ENCODE data around the gene ATP11C. TPM values are rescaled to one million over a fixed set of nuclear protein-coding genes. Genes with fewer than 3 reads are reported as not detected.
"Not testable (repeated sequence)": the region's sequence is repeated elsewhere in the genome, so short reads cannot be mapped to it uniquely, and the experiment has no call there.

Gene ATP11C
- total RNA-seq, 1 donor from 2014 or later, result 3.2 TPM

DNA sequence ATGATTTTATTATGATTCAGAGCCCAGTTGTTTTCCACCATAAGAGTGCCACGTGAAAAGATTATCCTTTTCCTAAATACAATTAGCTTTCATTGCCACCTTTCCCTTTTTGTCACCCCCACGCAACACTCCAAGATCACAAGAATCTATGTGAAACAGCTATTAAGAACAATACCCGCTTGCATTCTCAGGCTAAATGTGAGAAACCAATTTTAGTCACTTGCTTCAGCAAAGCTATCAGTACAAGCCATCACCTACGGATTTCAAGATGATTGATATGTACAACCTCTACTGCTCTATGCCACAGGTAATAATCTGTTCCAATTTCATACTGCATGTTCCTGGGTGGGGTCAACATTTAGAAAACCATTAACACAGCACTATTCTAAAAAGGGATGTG is 2.5 kb downstream of the ATP11C start:
- ATAC-seq (no peak), DNase-seq (no peak)
- intact Hi-C loops (cut with micrococcal nuclease), result no loop called here

GRCh38 chrX:139929876-139930275 is 3.0 kb downstream of the ATP11C start:
- intact Hi-C loops (cut with micrococcal nuclease), result no loop called here
- ATAC-seq (no peak), DNase-seq (no peak)

DNA sequence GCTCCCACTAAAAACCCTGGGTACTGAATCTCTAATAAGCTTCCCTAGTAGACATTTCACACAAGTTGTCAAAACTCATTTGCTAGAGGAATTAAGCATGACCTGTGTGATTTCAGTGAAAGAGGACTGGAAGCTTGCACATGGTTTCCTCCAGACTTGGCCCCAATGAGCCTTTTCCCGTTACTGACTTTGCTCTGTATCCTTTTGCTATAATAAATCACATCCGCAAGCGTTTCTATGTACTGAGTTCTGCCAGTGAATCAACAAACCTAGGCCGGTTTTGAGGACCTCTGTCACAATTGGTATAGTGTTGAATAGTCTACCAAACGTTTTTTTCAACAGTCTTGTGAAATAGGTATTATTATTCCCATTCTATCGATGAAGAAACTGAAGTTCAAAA is 8.2 kb downstream of the ATP11C start:
- intact Hi-C loops (cut with micrococcal nuclease), result no loop called here
- ATAC-seq (no peak), DNase-seq (no peak)

GRCh38 chrX:139924069-139924695 is 8.7 kb downstream of the ATP11C start:
- intact Hi-C loops (cut with micrococcal nuclease), result no loop called here
- ATAC-seq (no peak), DNase-seq (no peak)

- ATAC-seq; intact Hi-C loops (cut with micrococcal nuclease); DNase-seq: not testable (repeated sequence)
Measured at GRCh38 chrX:139921142-139921541, 11.7 kb downstream of the ATP11C start.

- intact Hi-C loops (cut with micrococcal nuclease), result no loop called here
- ATAC-seq (no peak), DNase-seq (no peak)
Measured at GRCh38 chrX:139920316-139920715, 12.5 kb downstream of the ATP11C start.

DNA sequence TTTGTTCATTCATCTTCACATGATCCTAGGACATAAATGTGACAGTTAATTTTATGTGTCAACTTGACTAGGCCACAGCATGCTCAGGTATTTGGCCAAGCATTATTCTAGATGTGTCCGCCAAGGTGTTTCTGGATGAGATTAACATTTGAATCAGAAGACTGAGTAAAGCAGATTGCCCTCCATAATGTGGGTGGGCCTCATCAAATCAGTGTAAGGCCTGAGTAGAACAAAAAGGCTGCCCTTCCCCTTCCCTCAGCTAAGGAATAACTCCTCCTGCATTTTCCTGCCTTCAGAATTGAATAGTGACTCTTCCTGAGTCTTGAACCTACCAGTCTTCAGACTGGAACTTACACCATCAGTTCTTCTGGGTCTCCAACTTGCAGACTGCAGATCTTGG is 18.4 kb downstream of the ATP11C start:
- intact Hi-C loops (cut with micrococcal nuclease), result no loop called here

GRCh38 chrX:139909712-139910111 is 23.1 kb downstream of the ATP11C start:
- no peak for DNase-seq
- no peak for ATAC-seq
- intact Hi-C loops (cut with micrococcal nuclease), result no loop called here

More for the DNA sequence above, 18.4 kb downstream of the ATP11C start:
- ATAC-seq (no peak), DNase-seq (no peak)

DNA sequence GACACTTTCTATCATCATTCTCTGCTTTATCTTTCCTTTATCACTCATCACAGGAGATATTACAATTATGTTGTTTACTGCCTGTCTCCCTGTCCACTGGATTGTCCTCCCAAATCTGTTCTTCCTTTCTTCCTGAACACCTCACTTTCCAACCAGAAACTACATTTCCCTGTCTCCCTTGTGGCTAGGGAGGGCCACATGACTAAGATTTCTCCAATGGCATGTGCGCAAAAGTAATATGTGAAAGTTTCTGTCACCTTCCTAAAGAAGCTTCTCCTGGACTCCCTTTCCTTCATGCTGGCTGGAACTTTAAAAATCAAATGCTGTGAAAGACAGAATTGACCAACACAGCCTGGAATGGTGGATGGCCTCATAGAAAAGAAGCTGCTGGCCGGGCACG is 25.8 kb downstream of the ATP11C start:
- no peak for ATAC-seq
- no peak for DNase-seq
- intact Hi-C loops (cut with micrococcal nuclease), result no loop called here

DNA sequence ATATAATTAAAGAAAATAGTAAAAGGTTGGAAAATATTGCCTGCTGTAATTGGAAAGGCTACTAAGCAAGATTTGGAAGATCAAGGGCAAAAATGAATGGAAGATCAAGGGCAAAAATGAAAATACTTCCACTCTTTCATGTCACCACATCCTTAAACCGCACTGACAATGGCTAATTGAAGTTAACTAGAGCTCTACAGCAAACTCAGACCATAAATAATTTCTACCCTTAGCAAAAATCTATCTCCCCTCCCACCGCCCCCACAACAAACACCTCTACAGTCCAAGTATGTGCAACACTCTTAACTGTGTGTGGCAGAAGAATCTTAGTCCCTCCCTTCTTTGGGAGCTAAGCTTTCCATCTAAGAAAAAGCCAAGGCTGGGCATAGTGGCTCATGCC is 27.1 kb downstream of the ATP11C start:
- intact Hi-C loops (cut with micrococcal nuclease), result no loop called here
- no peak for ATAC-seq
- no peak for DNase-seq

DNA sequence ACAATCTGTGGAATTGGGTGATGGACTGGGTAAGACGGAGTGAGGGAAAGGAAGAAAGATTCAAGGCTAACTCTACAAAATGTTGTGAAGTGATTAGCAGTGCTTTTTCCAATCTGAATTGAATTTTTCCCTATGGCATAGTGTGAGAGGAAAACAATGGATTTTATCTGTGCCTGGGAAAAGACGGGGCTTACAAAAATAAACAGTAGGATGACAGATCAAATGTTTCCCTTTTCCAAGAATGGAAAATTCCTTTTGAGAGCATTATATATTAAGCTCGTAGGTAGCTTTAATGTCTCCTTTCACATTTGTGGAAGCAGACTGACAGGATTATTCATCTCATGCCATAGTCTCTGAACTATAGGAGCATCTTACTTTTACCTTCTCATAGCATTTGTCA is 27.8 kb downstream of the ATP11C start:
- intact Hi-C loops (cut with micrococcal nuclease), result no loop called here
- DNase-seq, result no peak
- ATAC-seq, result no peak

DNA sequence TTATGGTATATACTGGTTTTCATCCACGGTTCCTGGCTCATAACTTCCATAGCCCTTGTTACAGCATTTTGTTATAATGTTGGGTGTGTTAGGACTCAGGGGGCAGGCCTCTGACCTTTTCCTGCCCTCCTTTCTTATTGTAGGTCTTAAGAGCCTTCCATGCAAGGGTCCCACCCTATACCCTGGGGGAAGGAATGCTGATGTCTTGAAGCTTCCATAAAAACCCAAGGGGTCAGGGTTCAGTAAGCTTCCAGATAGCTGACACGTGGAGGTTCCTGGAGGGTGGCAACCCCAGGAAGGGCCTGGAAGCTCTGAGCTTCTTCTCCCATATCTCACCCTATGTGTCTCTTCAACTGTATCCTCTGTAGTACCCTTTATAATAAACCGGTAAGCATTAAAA is 29.6 kb downstream of the ATP11C start:
- intact Hi-C loops (cut with micrococcal nuclease), result no loop called here
- ATAC-seq (no peak), DNase-seq (no peak)

- no peak for ATAC-seq
- intact Hi-C loops (cut with micrococcal nuclease), result no loop called here
- DNase-seq, result no peak
Measured at GRCh38 chrX:139902559-139902958, 30.3 kb downstream of the ATP11C start.

- ATAC-seq, result no peak
- intact Hi-C loops (cut with micrococcal nuclease), result no loop called here
- no peak for DNase-seq
Measured at GRCh38 chrX:139898334-139898733, 34.5 kb downstream of the ATP11C start.

- DNase-seq (no peak), ATAC-seq (no peak)
- intact Hi-C loops (cut with micrococcal nuclease), result no loop called here
Measured at GRCh38 chrX:139892512-139892911, 40.3 kb downstream of the ATP11C start.

DNA sequence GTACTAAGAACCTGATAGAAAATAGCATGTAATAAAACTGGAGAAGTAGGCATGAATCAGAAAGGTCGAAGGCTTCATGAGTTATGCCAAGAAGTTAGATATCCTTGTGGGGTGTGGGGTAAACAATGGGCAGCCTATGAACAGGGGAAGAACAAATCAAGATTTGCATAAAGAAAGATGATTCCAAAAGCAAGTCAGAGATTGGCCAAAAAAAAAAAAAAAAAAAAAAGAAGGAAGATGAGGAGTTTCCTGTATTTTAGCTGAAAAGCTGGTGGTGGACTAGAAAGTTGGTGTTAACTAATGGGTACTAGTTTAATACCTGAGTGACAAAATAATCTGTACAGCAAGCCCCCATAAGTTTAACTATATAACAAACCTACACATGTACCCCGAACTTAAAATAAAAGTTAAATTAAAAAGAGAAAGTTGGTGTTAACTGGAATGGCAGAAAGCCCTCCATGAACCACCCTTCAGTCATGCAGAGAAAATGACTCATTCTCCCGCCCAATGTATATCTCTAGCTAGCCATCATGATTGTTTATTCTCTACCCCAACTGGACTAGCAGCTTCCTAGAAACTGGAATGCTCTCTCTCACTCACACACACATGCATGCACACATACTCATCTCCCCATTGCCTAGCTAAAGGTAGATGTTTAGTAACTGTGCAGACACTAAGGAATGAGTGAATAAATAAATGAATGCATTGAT is 41.7 kb downstream of the ATP11C start:
- intact Hi-C loops (cut with micrococcal nuclease), result no loop called here
- ATAC-seq, result no peak
- DNase-seq, result no peak

DNA sequence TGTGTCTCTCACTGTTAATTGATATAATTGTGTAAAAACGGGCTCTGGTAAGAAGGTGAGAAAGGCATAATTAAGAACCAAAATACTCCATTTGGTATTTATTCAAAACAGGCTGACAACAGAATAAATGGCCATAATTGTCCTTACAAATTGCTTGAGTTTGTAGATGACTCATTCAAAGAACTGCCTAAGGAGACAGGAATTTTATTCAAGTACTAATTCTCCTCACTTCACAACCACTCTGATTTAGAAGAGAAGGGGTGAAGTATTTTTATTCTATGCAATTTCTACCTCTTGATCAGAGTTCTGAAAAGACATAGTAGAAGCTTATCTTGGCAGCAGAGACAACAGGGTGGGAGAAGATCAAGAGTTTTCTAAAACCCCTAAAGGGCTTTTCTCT is 43.1 kb downstream of the ATP11C start:
- DNase-seq (no peak), ATAC-seq (no peak)
- intact Hi-C loops (cut with micrococcal nuclease), result no loop called here

DNA sequence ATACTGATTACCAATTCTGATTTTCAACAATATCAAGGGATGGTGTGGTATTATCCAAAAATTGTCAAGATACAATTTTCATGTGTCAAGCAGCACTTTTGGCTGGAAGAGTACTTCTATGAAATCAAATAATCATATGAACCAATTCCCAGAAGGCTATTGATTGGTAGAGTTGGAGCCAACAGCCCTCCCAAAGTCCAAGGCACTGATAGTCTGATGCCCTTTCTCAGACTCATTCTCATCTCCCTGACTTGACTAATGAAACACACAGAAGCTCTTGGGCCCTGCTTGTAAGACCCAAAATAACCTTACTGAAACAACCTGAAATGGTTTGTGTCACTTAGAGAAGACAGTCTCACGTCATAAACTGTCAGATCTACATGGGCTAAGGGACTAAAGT is 48.9 kb downstream of the ATP11C start:
- no peak for DNase-seq
- ATAC-seq, result no peak
- intact Hi-C loops (cut with micrococcal nuclease), result no loop called here

GRCh38 chrX:139882299-139882698 is 50.6 kb downstream of the ATP11C start:
- intact Hi-C loops (cut with micrococcal nuclease), result no loop called here
- ATAC-seq (no peak), DNase-seq (no peak)

DNA sequence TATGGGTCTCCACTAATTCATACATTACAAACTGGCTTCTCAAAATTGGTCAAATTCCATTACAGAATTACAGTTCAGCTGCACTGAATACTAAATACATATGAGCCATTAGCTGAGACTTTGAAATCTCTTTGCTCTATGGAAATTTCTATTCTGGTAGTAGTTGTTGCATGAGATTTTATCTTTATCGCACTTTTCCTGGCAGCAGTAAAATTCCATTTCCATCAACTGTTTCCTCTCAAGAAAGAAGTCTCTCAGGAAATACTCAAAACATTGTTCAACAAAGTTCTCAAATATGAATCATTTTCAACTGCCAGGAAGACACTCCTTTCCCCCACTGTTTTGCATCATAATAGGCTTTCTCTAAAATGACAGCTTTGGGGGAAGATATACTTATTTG is 51.3 kb downstream of the ATP11C start:
- ATAC-seq (peak; percentile 40), DNase-seq (no peak)
- intact Hi-C loops (cut with micrococcal nuclease), result no loop called here

- ATAC-seq, result peak; percentile 34
- intact Hi-C loops (cut with micrococcal nuclease), result no loop called here
- no peak for DNase-seq
Measured at GRCh38 chrX:139881130-139881529, 51.7 kb downstream of the ATP11C start.

Measured in left ventricle myocardium superior (tissue), 1 donor.